Duodenal mucosa (tissue), 2 donors: Measurements from ENCODE around the gene CAMK1D.
"Not testable (repeated sequence)": the region's sequence is repeated elsewhere in the genome, so short reads cannot be mapped to it uniquely, and the experiment has no call there.

Experiments
- H3K27ac ChIP-seq: one replicate; pipeline ENCODE4 v1.7.0; 2013; ENCODE audit warnings: low read depth, low read length
- H3K27me3 ChIP-seq, 2 donors: one replicate each; pipeline ENCODE4 v1.7.0; 2013; ENCODE audit warnings: low read length in 2 of 2, control low read depth in 1 of 2; ENCODE audit not compliant: insufficient read depth in 2 of 2, control insufficient read depth in 1 of 2
- H3K36me3 ChIP-seq, 2 donors: one replicate each; pipeline ENCODE4 v1.7.0; 2013; ENCODE audit warnings: low read length in 2 of 2, control low read depth in 1 of 2; ENCODE audit not compliant: insufficient read depth in 2 of 2, control insufficient read depth in 1 of 2
- H3K4me1 ChIP-seq, 2 donors: one replicate each; pipeline ENCODE4 v1.7.0; 2013; ENCODE audit warnings: low read length in 2 of 2, control low read depth in 1 of 2; ENCODE audit not compliant: insufficient read depth in 2 of 2, control insufficient read depth in 1 of 2
- H3K4me3 ChIP-seq, 2 donors: one replicate each; pipeline ENCODE4 v1.7.0; 2013; ENCODE audit warnings: low read length in 2 of 2, low read depth in 1 of 2
- H3K9ac ChIP-seq, 2 donors: one replicate each; pipeline ENCODE4 v1.7.0; 2013; ENCODE audit warnings: low read length in 2 of 2, low read depth in 1 of 2
- H3K9me3 ChIP-seq, 2 donors: one replicate each; pipeline ENCODE4 v1.7.0; 2013; ENCODE audit warnings: low read length in 2 of 2, control low read depth in 1 of 2; ENCODE audit not compliant: control insufficient read depth in 1 of 2

Gene CAMK1D

DNA sequence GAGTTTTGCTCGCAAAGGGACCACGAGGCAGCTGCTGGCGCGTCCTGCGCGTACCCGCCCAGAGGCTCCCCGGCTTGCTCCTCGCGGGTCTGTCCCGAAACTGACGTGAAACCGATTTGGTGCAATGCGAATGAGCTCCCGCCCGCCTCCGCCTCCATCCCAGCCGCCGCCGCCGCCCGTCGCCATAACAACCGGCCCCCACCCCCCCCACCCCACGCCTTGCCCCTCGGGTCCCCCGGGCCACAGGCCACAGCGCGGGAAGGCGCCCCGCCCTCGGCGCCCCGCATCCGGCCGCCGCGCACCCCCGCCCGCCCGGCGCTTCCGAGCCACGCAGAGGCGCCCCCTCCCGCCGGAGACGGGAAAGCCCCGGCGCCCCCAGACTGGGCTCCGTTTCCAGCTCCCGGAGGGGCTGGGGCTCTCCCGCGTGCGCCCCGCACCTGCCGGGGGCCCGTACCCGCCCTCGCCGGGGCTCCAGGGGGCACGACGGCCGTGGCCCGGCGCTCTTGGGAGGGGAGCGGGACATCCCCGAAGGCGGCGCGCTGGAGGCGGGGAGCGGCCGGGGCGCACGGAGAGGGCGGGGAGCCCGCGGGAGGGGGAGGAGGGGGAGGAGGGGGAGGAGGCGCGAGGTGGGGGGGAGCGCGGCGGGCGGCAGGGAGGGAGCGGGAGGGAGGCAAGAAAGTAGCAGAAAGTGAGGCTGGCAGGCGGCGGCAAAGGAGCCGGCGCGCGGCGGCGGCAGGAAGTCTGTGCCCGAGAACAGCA, at the start of gene CAMK1D:
TSS of gene CAMK1D (plus strand) at position 678 of the 759 bp plus-strand sequence.
- peaks cover 10 to 21% of the 10 kb centered on the region in 2 donors for H3K4me1 ChIP-seq
- no peaks in the 10 kb centered on the region for H3K36me3 ChIP-seq
- peak within 1 kb of the TSS; percentile 76 to 79 for H3K4me3 ChIP-seq
- no peaks in the 10 kb centered on the region for H3K27me3 ChIP-seq
- peak within 1 kb of the TSS; percentile 55 to 77 for H3K9ac ChIP-seq
- H3K9me3 ChIP-seq, result no peaks in the 10 kb centered on the region
- H3K27ac ChIP-seq, result peak within 1 kb of the TSS; percentile 32

DNA sequence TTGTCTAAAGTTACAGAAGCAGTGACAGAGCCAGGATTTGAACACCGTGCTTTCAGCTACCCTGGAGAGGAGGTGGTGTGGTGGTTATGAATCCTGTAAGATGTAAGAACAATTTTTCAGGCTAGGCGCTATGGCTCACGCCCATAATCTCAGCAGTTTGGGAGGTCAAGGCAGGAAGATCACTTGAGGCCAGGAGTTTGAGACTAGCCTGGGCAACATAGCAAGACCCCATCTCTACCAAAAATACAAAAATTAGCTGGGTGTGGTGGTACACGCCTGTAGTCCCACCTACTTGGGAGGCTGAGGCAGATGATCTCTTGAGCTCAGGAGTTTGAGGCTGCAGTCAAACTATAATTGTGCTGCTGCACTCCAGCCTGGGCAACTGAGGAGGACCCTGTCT, 48.3 kb upstream of the CAMK1D start:
- not testable (repeated sequence) for H3K27ac ChIP-seq, H3K4me1 ChIP-seq, H3K36me3 ChIP-seq, H3K9me3 ChIP-seq, H3K9ac ChIP-seq, H3K27me3 ChIP-seq, H3K4me3 ChIP-seq

DNA sequence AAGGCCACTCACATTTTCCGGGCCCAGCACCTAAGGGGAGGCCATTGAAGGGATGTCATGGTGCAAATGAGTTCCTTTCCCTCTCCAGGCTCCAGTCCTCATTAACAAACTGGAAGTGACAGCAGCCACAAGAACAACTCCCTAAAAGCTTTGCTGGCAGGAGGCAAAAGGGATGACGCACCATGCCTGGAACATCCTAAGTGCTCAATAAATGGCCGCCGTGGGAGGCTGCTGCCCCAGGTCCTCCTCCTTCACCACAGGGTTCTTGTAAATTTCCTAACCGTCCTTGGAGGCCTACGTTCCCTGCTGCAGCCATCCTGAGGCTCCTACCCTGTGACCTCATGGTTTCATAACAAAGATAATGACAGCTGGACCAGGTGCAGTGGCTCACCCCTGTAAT, 41.3 kb upstream of the CAMK1D start:
- H3K4me1 ChIP-seq, result no peaks in the 10 kb centered on the region
- H3K4me3 ChIP-seq, result no peak overlapping the region
- H3K36me3 ChIP-seq, result no peaks in the 10 kb centered on the region
- H3K27me3 ChIP-seq, result no peaks in the 10 kb centered on the region
- no peak overlapping the region for H3K27ac ChIP-seq
- H3K9ac ChIP-seq, result no peak overlapping the region
- no peaks in the 10 kb centered on the region for H3K9me3 ChIP-seq

DNA sequence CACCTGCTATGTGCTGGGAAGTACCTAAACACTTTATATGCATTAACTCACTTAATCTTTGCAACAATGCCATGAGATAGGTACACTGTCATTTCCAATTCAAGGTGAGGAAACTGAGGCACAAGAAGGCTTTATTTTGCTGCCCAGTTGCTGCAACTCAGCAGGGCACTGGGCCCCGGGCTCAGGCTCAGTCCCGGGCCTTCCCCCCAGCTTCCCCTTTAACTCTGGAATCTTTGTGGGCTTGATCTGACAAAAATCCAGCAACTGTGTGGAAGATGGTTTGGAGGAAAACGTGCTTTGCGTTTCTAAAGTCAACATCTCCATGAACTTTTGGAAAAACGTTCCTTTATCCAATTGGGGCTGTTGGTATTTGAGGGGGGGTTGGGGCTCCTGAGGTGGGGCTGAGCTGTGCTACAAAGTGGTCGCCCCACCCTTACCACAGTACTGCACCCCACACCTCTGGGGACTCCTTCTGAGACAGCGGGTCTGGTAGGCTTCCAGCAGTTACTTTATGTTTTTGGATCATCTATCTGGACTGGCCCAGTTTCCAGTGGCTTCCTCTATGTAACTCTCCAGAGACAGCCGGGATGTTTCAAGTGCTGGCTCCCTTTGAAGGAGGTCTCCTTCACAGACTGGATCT, 40.5 kb upstream of the CAMK1D start:
- no peak overlapping the region for H3K27ac ChIP-seq
- no peaks in the 10 kb centered on the region for H3K27me3 ChIP-seq
- no peaks in the 10 kb centered on the region for H3K9me3 ChIP-seq
- H3K9ac ChIP-seq, result no peak overlapping the region
- no peak overlapping the region for H3K4me3 ChIP-seq
- no peaks in the 10 kb centered on the region for H3K36me3 ChIP-seq
- no peaks in the 10 kb centered on the region for H3K4me1 ChIP-seq

DNA sequence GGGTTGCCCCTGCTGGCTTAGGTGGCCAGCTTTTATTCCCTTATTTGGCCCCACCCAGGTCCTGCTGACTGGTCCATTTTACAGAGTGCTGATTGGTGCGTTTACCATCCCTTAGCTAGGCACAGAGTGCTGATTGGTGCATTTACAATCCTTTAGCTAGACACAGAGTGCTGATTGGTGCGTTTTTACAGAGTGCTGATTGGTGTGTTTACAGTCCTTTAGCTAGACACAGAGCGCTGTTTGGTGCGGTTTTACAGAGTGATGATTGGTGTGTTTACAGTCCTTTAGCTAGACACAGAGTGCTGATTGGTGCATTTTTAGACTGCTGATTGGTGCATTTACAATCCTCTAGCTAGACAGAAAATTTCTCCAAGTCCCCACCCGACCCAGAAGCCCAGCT, 39.6 kb upstream of the CAMK1D start:
- H3K27ac ChIP-seq, H3K4me1 ChIP-seq, H3K9ac ChIP-seq, H3K36me3 ChIP-seq, H3K27me3 ChIP-seq, H3K4me3 ChIP-seq, H3K9me3 ChIP-seq: not testable (repeated sequence)

DNA sequence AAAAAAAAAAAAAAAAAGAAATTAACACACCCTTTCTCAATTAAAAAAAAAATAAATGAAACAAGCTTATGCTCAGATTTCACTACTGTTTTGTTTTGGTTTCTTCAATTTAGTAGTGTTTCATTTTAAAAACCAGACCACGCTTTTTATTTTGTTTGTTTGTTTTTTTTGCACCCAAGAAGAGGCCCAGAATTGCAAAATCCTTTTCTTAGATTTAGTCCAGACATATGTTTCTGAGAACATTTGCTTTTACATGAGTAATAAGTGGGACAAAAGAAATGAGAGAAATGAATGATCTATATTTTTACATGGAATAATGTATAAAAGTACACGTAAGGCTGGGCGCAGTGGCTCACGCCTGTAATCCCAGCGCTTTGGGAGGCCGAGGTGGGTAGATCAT, 34.5 kb upstream of the CAMK1D start:
- no peak overlapping the region for H3K4me3 ChIP-seq
- no peaks in the 10 kb centered on the region for H3K9me3 ChIP-seq
- H3K36me3 ChIP-seq, result no peaks in the 10 kb centered on the region
- no peaks in the 10 kb centered on the region for H3K27me3 ChIP-seq
- no peak overlapping the region for H3K27ac ChIP-seq
- H3K9ac ChIP-seq, result no peak overlapping the region
- no peaks in the 10 kb centered on the region for H3K4me1 ChIP-seq

DNA sequence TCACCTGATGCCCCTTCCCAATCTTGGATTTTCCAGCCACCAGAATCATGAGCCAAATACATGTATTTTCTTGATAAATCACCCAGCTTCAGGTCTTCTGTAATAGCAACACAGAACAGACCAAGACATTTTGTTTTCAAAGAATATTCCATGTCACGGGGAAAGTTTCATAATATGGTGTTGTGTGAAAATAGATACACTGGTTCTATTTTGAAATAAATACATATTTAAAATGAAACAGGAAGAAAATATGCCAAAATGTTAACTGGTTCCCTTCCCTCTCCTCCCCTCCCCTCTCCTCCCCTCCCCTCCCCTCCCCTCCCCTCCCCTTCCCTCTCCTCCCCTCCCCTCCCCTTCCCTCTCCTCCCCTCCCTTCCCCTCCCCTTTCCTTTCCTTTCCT, 30.3 kb upstream of the CAMK1D start:
- H3K4me1 ChIP-seq, result no peaks in the 10 kb centered on the region
- no peak overlapping the region for H3K4me3 ChIP-seq
- no peaks in the 10 kb centered on the region for H3K36me3 ChIP-seq
- H3K27ac ChIP-seq, result no peak overlapping the region
- no peaks in the 10 kb centered on the region for H3K9me3 ChIP-seq
- H3K27me3 ChIP-seq, result no peaks in the 10 kb centered on the region
- H3K9ac ChIP-seq, result no peak overlapping the region

DNA sequence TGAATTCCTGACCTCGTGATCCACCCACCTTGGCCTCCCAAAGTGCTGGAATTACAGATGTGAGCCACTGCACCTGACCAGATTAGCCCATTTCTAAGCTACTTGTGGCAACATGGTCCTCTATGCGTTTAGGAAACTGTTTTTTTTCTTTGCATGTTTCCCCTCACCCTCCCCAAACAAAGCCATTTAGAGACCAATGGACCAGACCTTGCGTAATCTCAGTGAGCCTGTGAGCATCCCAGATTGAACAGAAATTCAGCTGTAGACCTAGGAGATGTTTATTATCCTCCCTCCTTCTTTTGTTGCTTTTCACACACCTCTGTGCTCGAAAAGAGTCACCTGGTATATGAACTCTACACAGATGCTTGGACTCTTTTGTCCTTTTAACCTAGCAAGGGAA, 28.5 kb upstream of the CAMK1D start:
- Histone ChIP-seq H3K4me3 (no peak overlapping the region), H3K9me3 (no peaks in the 10 kb centered on the region), H3K27me3 (no peaks in the 10 kb centered on the region), H3K27ac (no peak overlapping the region), H3K9ac (no peak overlapping the region), H3K4me1 (no peaks in the 10 kb centered on the region), H3K36me3 (no peaks in the 10 kb centered on the region)

DNA sequence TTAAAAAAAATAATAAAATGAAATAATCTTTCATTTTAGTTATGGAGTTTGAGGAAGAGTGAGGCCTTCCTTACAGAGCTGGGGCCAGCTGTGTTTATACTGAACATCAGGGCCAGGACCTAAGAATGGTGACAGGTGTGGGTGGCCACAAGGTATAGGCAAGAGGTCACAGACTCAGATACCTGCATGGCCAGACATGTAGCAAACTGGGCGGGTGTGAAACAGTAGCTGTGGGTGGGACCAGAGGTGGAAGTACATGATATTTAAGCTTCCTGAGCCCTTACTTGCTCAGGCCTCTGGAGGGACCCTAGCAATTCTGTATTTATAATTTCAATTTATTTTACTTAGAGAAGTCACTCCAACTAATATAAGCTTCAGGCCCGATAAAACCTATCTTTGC, 27.7 kb upstream of the CAMK1D start:
- Histone ChIP-seq H3K4me1 (no peaks in the 10 kb centered on the region), H3K27ac (no peak overlapping the region), H3K9ac (no peak overlapping the region), H3K36me3 (no peaks in the 10 kb centered on the region), H3K27me3 (no peaks in the 10 kb centered on the region), H3K4me3 (no peak overlapping the region), H3K9me3 (no peaks in the 10 kb centered on the region)

DNA sequence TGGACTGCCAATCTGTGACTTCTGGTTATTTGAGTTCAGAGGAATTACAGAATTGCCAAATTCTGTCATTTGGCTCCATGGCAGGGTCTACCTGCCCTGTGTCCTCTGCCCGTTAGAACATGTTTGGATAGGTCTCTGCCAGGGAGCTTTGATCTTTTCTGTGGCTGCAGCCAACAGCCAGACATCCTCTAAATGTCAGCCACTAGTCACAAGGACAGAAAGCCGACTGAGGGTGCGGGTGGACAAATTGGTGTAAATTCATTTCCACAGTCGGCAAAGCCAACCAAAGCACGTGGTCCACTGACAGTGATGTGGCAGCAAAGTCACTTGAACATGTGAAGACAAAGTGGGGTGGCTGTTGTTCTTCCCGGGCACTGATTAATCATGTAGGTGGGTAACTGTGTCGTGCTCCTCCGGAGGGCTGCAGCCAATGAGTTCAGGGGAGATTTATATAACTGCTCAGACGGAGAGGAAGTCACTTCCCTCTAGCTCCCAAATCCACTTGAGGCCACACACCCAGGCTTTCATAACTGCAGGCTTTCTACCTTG, 26.7 kb upstream of the CAMK1D start:
- Histone ChIP-seq H3K27me3 (no peaks in the 10 kb centered on the region), H3K4me1 (no peaks in the 10 kb centered on the region), H3K9me3 (no peaks in the 10 kb centered on the region), H3K9ac (no peak overlapping the region), H3K27ac (no peak overlapping the region), H3K36me3 (no peaks in the 10 kb centered on the region), H3K4me3 (no peak overlapping the region)
